ENCODE results near the gene SMARCD3.

DNA sequence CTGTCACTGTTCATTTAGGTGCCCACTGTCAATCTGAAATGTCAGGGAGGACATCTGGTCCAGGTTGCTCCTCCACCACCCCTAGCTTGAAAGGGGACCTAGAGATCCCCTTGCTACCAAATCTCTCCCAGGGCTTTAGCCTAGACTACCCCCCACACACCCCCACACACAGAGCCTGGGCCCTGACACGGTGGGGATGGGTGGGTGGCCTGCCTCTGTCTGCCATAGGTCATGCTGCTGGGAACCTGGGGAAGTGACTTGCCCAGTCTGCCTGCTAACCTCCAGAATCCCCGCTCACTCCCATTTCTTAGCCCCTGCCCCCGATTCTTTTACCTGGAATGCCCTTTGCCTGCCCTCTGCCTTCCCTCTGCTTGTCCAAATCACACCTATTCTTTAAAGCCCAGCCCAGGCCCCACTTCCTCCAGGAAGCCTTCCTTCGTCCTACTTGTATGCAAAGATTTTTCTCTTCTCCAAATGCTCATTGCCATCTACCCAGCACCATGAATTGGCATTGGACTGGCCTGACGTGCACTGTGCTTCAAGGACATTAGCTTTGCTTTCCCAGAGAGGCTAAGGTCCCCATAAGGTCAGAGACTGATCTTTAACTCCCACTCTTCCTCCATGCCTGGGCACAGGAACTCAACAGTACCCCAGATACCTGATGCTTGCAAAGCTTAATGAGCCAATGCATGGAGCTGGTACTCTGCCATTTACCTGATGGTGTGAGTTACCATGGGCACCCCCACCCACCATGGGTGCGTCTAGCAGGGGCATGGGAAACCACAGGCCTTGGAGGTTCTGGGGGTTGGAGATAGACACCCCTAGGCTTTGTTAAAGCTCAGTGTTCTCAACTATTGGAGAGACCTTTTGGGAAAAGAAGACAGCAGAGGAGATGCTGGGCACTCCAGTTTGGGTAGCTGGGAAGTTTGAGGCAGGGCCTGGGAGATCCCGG is 2.0 kb upstream of the SMARCD3 start:
- TF ChIP-seq PHF8 (conservative IDR thresholded peaks at IDR 0.05; ENCODE audit: low read depth, low read length) (no peak), CTCF (IDR thresholded peaks at IDR 0.05; ENCODE audit: control extremely low read depth in 1 of 3, insufficient read depth in 1 of 3, low read depth in 1 of 3, low read length in 3 of 3) (no peak), RNF2 (IDR thresholded peaks at IDR 0.05; ENCODE audit: borderline replicate concordance, low read depth, low read length, missing control alignments, poor library complexity, severe bottlenecking) (no peak), CREB1 (IDR thresholded peaks at IDR 0.05) (no peak)
- TF ChIP-seq, protein P1, sequence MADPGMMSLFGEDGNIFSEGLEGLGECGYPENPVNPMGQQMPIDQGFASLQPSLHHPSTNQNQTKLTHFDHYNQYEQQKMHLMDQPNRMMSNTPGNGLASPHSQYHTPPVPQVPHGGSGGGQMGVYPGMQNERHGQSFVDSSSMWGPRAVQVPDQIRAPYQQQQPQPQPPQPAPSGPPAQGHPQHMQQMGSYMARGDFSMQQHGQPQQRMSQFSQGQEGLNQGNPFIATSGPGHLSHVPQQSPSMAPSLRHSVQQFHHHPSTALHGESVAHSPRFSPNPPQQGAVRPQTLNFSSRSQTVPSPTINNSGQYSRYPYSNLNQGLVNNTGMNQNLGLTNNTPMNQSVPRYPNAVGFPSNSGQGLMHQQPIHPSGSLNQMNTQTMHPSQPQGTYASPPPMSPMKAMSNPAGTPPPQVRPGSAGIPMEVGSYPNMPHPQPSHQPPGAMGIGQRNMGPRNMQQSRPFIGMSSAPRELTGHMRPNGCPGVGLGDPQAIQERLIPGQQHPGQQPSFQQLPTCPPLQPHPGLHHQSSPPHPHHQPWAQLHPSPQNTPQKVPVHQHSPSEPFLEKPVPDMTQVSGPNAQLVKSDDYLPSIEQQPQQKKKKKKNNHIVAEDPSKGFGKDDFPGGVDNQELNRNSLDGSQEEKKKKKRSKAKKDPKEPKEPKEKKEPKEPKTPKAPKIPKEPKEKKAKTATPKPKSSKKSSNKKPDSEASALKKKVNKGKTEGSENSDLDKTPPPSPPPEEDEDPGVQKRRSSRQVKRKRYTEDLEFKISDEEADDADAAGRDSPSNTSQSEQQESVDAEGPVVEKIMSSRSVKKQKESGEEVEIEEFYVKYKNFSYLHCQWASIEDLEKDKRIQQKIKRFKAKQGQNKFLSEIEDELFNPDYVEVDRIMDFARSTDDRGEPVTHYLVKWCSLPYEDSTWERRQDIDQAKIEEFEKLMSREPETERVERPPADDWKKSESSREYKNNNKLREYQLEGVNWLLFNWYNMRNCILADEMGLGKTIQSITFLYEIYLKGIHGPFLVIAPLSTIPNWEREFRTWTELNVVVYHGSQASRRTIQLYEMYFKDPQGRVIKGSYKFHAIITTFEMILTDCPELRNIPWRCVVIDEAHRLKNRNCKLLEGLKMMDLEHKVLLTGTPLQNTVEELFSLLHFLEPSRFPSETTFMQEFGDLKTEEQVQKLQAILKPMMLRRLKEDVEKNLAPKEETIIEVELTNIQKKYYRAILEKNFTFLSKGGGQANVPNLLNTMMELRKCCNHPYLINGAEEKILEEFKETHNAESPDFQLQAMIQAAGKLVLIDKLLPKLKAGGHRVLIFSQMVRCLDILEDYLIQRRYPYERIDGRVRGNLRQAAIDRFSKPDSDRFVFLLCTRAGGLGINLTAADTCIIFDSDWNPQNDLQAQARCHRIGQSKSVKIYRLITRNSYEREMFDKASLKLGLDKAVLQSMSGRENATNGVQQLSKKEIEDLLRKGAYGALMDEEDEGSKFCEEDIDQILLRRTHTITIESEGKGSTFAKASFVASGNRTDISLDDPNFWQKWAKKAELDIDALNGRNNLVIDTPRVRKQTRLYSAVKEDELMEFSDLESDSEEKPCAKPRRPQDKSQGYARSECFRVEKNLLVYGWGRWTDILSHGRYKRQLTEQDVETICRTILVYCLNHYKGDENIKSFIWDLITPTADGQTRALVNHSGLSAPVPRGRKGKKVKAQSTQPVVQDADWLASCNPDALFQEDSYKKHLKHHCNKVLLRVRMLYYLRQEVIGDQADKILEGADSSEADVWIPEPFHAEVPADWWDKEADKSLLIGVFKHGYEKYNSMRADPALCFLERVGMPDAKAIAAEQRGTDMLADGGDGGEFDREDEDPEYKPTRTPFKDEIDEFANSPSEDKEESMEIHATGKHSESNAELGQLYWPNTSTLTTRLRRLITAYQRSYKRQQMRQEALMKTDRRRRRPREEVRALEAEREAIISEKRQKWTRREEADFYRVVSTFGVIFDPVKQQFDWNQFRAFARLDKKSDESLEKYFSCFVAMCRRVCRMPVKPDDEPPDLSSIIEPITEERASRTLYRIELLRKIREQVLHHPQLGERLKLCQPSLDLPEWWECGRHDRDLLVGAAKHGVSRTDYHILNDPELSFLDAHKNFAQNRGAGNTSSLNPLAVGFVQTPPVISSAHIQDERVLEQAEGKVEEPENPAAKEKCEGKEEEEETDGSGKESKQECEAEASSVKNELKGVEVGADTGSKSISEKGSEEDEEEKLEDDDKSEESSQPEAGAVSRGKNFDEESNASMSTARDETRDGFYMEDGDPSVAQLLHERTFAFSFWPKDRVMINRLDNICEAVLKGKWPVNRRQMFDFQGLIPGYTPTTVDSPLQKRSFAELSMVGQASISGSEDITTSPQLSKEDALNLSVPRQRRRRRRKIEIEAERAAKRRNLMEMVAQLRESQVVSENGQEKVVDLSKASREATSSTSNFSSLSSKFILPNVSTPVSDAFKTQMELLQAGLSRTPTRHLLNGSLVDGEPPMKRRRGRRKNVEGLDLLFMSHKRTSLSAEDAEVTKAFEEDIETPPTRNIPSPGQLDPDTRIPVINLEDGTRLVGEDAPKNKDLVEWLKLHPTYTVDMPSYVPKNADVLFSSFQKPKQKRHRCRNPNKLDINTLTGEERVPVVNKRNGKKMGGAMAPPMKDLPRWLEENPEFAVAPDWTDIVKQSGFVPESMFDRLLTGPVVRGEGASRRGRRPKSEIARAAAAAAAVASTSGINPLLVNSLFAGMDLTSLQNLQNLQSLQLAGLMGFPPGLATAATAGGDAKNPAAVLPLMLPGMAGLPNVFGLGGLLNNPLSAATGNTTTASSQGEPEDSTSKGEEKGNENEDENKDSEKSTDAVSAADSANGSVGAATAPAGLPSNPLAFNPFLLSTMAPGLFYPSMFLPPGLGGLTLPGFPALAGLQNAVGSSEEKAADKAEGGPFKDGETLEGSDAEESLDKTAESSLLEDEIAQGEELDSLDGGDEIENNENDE (IDR thresholded peaks at IDR 0.05; ENCODE audit: insufficient replicate concordance, low read length): no peak

Data from H1 (cell line).